Measurements from ENCODE around the gene SPACDR. TPM values are rescaled to one million over a fixed set of nuclear protein-coding genes. Genes with fewer than 3 reads are reported as not detected.

SPACDR gene
- polyA plus RNA-seq, 1 donor from 2014 or later: not detected

- Histone ChIP-seq H3K4me3 (ENCODE audit: low read length) (peak overlapping the region; percentile 83), H4K20me1 (ENCODE audit: insufficient read depth) (no peaks in the 10 kb centered on the region), H2AFZ (ENCODE audit: low read depth, low read length) (no peak overlapping the region), H3K9ac (ENCODE audit: low read length) (peak overlapping the region; percentile 97), H3K27me3 (ENCODE audit: insufficient read depth, low read depth, low read length) (no peaks in the 10 kb centered on the region), H3K9me2 (ENCODE audit: insufficient read depth, low read length) (no peaks in the 10 kb centered on the region), H3K79me2 (replicated peaks; ENCODE audit: insufficient read depth, low read length) (peaks cover 43% of the 10 kb centered on the region), H3K9me3 (ENCODE audit: low read length) (no peaks in the 10 kb centered on the region), H3K4me2 (ENCODE audit: low read length) (peak overlapping the region; percentile 76), H3K27ac (ENCODE audit: low read length) (no peak overlapping the region), H3K36me3 (ENCODE audit: insufficient read depth, low read length) (no peaks in the 10 kb centered on the region), H3F3A (ENCODE audit: insufficient read depth, low read length, poor library complexity, severe bottlenecking) (no peaks in the 10 kb centered on the region)
- TF ChIP-seq RAD21 (conservative IDR thresholded peaks at IDR 0.05): no peak
- TF ChIP-seq POLR2AphosphoS5 (IDR thresholded peaks at IDR 0.05): no peak
- TF ChIP-seq MXI1 (conservative IDR thresholded peaks at IDR 0.05; ENCODE audit: poor library complexity, severe bottlenecking): no peak
- TF ChIP-seq SMC3 (conservative IDR thresholded peaks at IDR 0.05; ENCODE audit: poor library complexity): no peak
- TF ChIP-seq EZH2 (IDR thresholded peaks at IDR 0.05; ENCODE audit: borderline replicate concordance, insufficient read depth, low read length, poor library complexity, severe bottlenecking): no peak
- TF ChIP-seq, protein P1, sequence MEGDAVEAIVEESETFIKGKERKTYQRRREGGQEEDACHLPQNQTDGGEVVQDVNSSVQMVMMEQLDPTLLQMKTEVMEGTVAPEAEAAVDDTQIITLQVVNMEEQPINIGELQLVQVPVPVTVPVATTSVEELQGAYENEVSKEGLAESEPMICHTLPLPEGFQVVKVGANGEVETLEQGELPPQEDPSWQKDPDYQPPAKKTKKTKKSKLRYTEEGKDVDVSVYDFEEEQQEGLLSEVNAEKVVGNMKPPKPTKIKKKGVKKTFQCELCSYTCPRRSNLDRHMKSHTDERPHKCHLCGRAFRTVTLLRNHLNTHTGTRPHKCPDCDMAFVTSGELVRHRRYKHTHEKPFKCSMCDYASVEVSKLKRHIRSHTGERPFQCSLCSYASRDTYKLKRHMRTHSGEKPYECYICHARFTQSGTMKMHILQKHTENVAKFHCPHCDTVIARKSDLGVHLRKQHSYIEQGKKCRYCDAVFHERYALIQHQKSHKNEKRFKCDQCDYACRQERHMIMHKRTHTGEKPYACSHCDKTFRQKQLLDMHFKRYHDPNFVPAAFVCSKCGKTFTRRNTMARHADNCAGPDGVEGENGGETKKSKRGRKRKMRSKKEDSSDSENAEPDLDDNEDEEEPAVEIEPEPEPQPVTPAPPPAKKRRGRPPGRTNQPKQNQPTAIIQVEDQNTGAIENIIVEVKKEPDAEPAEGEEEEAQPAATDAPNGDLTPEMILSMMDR (IDR thresholded peaks at IDR 0.05; ENCODE audit: poor library complexity, severe bottlenecking): no peak
- no peak for TF ChIP-seq TAF1 (IDR thresholded peaks at IDR 0.05; ENCODE audit: low read depth)
- TF ChIP-seq, protein P2, sequence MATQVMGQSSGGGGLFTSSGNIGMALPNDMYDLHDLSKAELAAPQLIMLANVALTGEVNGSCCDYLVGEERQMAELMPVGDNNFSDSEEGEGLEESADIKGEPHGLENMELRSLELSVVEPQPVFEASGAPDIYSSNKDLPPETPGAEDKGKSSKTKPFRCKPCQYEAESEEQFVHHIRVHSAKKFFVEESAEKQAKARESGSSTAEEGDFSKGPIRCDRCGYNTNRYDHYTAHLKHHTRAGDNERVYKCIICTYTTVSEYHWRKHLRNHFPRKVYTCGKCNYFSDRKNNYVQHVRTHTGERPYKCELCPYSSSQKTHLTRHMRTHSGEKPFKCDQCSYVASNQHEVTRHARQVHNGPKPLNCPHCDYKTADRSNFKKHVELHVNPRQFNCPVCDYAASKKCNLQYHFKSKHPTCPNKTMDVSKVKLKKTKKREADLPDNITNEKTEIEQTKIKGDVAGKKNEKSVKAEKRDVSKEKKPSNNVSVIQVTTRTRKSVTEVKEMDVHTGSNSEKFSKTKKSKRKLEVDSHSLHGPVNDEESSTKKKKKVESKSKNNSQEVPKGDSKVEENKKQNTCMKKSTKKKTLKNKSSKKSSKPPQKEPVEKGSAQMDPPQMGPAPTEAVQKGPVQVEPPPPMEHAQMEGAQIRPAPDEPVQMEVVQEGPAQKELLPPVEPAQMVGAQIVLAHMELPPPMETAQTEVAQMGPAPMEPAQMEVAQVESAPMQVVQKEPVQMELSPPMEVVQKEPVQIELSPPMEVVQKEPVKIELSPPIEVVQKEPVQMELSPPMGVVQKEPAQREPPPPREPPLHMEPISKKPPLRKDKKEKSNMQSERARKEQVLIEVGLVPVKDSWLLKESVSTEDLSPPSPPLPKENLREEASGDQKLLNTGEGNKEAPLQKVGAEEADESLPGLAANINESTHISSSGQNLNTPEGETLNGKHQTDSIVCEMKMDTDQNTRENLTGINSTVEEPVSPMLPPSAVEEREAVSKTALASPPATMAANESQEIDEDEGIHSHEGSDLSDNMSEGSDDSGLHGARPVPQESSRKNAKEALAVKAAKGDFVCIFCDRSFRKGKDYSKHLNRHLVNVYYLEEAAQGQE (IDR thresholded peaks at IDR 0.05; ENCODE audit: borderline replicate concordance): no peak
- TF ChIP-seq EP300 (conservative IDR thresholded peaks at IDR 0.05; ENCODE audit: poor library complexity, severe bottlenecking): no peak
Measured at GRCh38 chr7:100485471-100485876, 21.4 kb upstream of the SPACDR start.

GRCh38 chr7:100484673-100485045 is 20.6 kb upstream of the SPACDR start:
- H3K9ac ChIP-seq (ENCODE audit: low read length): peak overlapping the region; percentile 97
- no peaks in the 10 kb centered on the region for H3K9me3 ChIP-seq (ENCODE audit: low read length)
- H3K36me3 ChIP-seq (ENCODE audit: insufficient read depth, low read length): no peaks in the 10 kb centered on the region
- H3K4me2 ChIP-seq (ENCODE audit: low read length): peak overlapping the region; percentile 76
- TF ChIP-seq MXI1 (conservative IDR thresholded peaks at IDR 0.05; ENCODE audit: poor library complexity, severe bottlenecking) (no peak), RAD21 (conservative IDR thresholded peaks at IDR 0.05) (no peak)
- no peaks in the 10 kb centered on the region for H3K27me3 ChIP-seq (ENCODE audit: insufficient read depth, low read depth, low read length)
- no peaks in the 10 kb centered on the region for H4K20me1 ChIP-seq (ENCODE audit: insufficient read depth)
- H3K9me2 ChIP-seq (ENCODE audit: insufficient read depth, low read length): no peaks in the 10 kb centered on the region
- peak overlapping the region; percentile 84 for H2AFZ ChIP-seq (ENCODE audit: low read depth, low read length)
- no peaks in the 10 kb centered on the region for H3F3A ChIP-seq (ENCODE audit: insufficient read depth, low read length, poor library complexity, severe bottlenecking)
- H3K27ac ChIP-seq (ENCODE audit: low read length): peak overlapping the region; percentile 85
- peak overlapping the region; percentile 83 for H3K4me3 ChIP-seq (ENCODE audit: low read length)
- H3K79me2 ChIP-seq (replicated peaks; ENCODE audit: insufficient read depth, low read length): peaks cover 38% of the 10 kb centered on the region

All from neural cell (in vitro differentiated cells).